Measurements from ENCODE around the gene TARP.

Gene TARP

DNA sequence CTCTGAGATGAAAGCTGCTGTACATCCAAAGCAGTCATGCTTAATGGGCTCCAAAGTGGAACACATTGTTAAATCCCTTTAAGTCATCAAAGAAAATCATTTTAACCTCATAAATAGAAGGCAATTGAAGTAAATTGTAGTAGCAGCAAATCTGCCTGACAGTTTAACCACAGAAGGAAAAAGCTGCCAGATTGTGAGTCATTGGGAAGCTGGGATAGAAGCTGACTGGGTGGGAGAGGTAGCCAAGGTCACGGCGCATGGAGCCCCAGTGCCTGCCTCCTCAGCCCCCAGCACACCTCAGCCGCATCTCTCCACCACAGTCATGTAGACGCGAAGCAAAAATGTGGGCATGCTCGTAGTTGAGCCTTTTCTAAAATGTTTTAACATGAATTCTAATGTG lies 44.0 kb downstream of the TARP start:
- H3K36me3 ChIP-seq, result no peaks in the 10 kb centered on the region
- H3K9ac ChIP-seq, result no peak overlapping the region
- H3K27me3 Mint-ChIP-seq (ENCODE audit: insufficient read depth, low read depth), result no peaks in the 10 kb centered on the region
- H3K27ac ChIP-seq, result no peak overlapping the region
- no peaks in the 10 kb centered on the region for H3K9me3 ChIP-seq (ENCODE audit: low read depth)
- H3K36me3 Mint-ChIP-seq, result peaks cover 17% of the 10 kb centered on the region
- peaks cover 3% of the 10 kb centered on the region for H4K20me1 ChIP-seq (ENCODE audit: low read depth)
- H3K4me3 Mint-ChIP-seq, result no peak overlapping the region
- H3K27ac Mint-ChIP-seq, result no peak overlapping the region
- no peak overlapping the region for H3K4me3 ChIP-seq
- H3K9me3 Mint-ChIP-seq, result no peaks in the 10 kb centered on the region
- H2AFZ ChIP-seq (replicated peaks), result no peak overlapping the region
- DNase-seq (ENCODE audit: low spot score), result no peak
- H3K4me1 Mint-ChIP-seq, result no peaks in the 10 kb centered on the region
- no peaks in the 10 kb centered on the region for H3K27me3 ChIP-seq
- H3F3A ChIP-seq (ENCODE audit: low read depth), result no peaks in the 10 kb centered on the region
- no peaks in the 10 kb centered on the region for H3K79me2 ChIP-seq (ENCODE audit: low read depth)
- TF ChIP-seq EZH2phosphoT487 (IDR thresholded peaks at IDR 0.05) (no peak), CTCF (IDR thresholded peaks at IDR 0.05) (no peak), EZH2 (IDR thresholded peaks at IDR 0.05) (no peak)
- H3K4me2 ChIP-seq, result no peak overlapping the region
- no peaks in the 10 kb centered on the region for H3K4me1 ChIP-seq

- Histone ChIP-seq H3K27me3 (no peaks in the 10 kb centered on the region), H3K36me3 (peaks cover 10% of the 10 kb centered on the region), H3K79me2 (ENCODE audit: low read depth) (no peaks in the 10 kb centered on the region), H3K9me3 (ENCODE audit: low read depth) (no peaks in the 10 kb centered on the region), H3K4me1 (no peaks in the 10 kb centered on the region), H3K4me2 (no peak overlapping the region), H3K27ac (no peak overlapping the region), H2AFZ (replicated peaks) (no peak overlapping the region), H3K9ac (no peak overlapping the region), H3K4me3 (no peak overlapping the region), H4K20me1 (ENCODE audit: low read depth) (no peaks in the 10 kb centered on the region), H3F3A (ENCODE audit: low read depth) (no peaks in the 10 kb centered on the region)
- Mint-ChIP-seq H3K4me1 (no peaks in the 10 kb centered on the region), H3K36me3 (peaks cover 21% of the 10 kb centered on the region), H3K9me3 (no peaks in the 10 kb centered on the region), H3K4me3 (no peak overlapping the region), H3K27me3 (ENCODE audit: insufficient read depth, low read depth) (no peaks in the 10 kb centered on the region), H3K27ac (no peak overlapping the region)
- DNase-seq (ENCODE audit: low spot score), result no peak
- no peak for TF ChIP-seq EZH2 (IDR thresholded peaks at IDR 0.05)
- TF ChIP-seq EZH2phosphoT487 (IDR thresholded peaks at IDR 0.05), result no peak
- no peak for TF ChIP-seq CTCF (IDR thresholded peaks at IDR 0.05)
These were observed 49.0 kb downstream of the TARP start for GRCh38 chr7:38224392-38224791.

- H3K9me3 Mint-ChIP-seq, result no peaks in the 10 kb centered on the region
- H3K9ac ChIP-seq, result no peak overlapping the region
- TF ChIP-seq EZH2phosphoT487 (IDR thresholded peaks at IDR 0.05) (no peak), CTCF (IDR thresholded peaks at IDR 0.05) (no peak), EZH2 (IDR thresholded peaks at IDR 0.05) (no peak)
- no peaks in the 10 kb centered on the region for H4K20me1 ChIP-seq (ENCODE audit: low read depth)
- H3K36me3 ChIP-seq, result peaks cover 10% of the 10 kb centered on the region
- no peaks in the 10 kb centered on the region for H3K4me1 Mint-ChIP-seq
- H3K4me3 ChIP-seq, result no peak overlapping the region
- H2AFZ ChIP-seq (replicated peaks), result no peak overlapping the region
- no peak for DNase-seq (ENCODE audit: low spot score)
- no peaks in the 10 kb centered on the region for H3K27me3 ChIP-seq
- H3K4me3 Mint-ChIP-seq, result no peak overlapping the region
- no peaks in the 10 kb centered on the region for H3K4me1 ChIP-seq
- H3K79me2 ChIP-seq (ENCODE audit: low read depth), result no peaks in the 10 kb centered on the region
- H3F3A ChIP-seq (ENCODE audit: low read depth), result no peaks in the 10 kb centered on the region
- no peaks in the 10 kb centered on the region for H3K27me3 Mint-ChIP-seq (ENCODE audit: insufficient read depth, low read depth)
- no peak overlapping the region for H3K4me2 ChIP-seq
- no peaks in the 10 kb centered on the region for H3K9me3 ChIP-seq (ENCODE audit: low read depth)
- H3K36me3 Mint-ChIP-seq, result peaks cover 21% of the 10 kb centered on the region
- no peak overlapping the region for H3K27ac Mint-ChIP-seq
- no peak overlapping the region for H3K27ac ChIP-seq
These were observed 50.1 kb downstream of the TARP start for GRCh38 chr7:38223306-38223705.
